ENCODE measurements around the gene L3MBTL1.

DNA sequence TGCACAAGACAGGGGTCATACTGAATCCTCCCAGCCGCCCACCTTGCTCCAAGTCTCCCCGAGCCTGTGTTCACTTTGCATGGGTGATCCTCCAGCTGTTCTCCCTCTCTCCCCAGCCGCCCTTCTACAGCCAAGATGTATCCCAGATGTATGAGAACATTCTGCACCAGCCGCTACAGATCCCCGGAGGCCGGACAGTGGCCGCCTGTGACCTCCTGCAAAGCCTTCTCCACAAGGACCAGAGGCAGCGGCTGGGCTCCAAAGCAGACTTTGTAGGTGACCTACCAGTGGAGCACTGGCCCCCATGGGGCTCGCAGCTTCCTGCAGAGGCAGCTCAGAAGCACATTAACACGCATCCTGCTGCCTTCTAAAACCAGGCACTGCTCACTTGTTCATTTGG lies 68.6 kb downstream of the L3MBTL1 start:
- TF ChIP-seq, protein P1, sequence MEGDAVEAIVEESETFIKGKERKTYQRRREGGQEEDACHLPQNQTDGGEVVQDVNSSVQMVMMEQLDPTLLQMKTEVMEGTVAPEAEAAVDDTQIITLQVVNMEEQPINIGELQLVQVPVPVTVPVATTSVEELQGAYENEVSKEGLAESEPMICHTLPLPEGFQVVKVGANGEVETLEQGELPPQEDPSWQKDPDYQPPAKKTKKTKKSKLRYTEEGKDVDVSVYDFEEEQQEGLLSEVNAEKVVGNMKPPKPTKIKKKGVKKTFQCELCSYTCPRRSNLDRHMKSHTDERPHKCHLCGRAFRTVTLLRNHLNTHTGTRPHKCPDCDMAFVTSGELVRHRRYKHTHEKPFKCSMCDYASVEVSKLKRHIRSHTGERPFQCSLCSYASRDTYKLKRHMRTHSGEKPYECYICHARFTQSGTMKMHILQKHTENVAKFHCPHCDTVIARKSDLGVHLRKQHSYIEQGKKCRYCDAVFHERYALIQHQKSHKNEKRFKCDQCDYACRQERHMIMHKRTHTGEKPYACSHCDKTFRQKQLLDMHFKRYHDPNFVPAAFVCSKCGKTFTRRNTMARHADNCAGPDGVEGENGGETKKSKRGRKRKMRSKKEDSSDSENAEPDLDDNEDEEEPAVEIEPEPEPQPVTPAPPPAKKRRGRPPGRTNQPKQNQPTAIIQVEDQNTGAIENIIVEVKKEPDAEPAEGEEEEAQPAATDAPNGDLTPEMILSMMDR (IDR thresholded peaks at IDR 0.05), result no peak
- TF ChIP-seq, protein P2, sequence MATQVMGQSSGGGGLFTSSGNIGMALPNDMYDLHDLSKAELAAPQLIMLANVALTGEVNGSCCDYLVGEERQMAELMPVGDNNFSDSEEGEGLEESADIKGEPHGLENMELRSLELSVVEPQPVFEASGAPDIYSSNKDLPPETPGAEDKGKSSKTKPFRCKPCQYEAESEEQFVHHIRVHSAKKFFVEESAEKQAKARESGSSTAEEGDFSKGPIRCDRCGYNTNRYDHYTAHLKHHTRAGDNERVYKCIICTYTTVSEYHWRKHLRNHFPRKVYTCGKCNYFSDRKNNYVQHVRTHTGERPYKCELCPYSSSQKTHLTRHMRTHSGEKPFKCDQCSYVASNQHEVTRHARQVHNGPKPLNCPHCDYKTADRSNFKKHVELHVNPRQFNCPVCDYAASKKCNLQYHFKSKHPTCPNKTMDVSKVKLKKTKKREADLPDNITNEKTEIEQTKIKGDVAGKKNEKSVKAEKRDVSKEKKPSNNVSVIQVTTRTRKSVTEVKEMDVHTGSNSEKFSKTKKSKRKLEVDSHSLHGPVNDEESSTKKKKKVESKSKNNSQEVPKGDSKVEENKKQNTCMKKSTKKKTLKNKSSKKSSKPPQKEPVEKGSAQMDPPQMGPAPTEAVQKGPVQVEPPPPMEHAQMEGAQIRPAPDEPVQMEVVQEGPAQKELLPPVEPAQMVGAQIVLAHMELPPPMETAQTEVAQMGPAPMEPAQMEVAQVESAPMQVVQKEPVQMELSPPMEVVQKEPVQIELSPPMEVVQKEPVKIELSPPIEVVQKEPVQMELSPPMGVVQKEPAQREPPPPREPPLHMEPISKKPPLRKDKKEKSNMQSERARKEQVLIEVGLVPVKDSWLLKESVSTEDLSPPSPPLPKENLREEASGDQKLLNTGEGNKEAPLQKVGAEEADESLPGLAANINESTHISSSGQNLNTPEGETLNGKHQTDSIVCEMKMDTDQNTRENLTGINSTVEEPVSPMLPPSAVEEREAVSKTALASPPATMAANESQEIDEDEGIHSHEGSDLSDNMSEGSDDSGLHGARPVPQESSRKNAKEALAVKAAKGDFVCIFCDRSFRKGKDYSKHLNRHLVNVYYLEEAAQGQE (IDR thresholded peaks at IDR 0.05; ENCODE audit: insufficient read depth in 1 of 2, low read depth in 2 of 2, low read length in 1 of 2), result no peak
- no peak for TF ChIP-seq POLR2AphosphoS5 (IDR thresholded peaks at IDR 0.05; ENCODE audit: low read depth, low read length)
- no peak for TF ChIP-seq SIN3A (IDR thresholded peaks at IDR 0.05; ENCODE audit: borderline replicate concordance, insufficient read depth, low read depth, low read length)
- no peak for TF ChIP-seq TCF7L2 (IDR thresholded peaks at IDR 0.05; ENCODE audit: low read depth, low read length)

Data from Panc1 (cell line).